Measurements from ENCODE around the gene COLEC12. TPM values are rescaled to one million over a fixed set of nuclear protein-coding genes. Genes with fewer than 3 reads are reported as not detected.

Gene COLEC12
- polyA plus RNA-seq, 4 donors, result 0.22 to 5.4 (median 2.0) TPM

DNA sequence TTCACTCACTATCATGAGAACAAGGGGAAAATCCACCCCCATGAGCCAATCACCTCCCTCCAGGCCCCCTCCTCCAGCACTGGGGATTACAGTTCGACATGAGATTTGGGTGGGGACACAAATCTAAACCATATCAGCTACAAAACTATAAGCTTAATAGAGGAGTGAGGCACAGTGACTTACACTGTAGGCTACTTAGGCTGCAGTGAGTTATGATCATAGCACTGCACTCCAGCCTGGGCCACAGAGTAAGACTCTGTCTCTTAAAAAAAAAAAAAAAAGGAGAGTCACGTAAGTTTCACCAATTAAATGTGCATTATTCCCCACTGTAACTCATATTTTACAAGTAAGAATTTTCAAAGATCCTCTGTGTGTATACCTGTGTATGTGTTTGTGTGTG is 26.2 kb upstream of the COLEC12 start:
- 50 to 81% (median 57%) methylated on average over 2 of the region's 2 CpGs for WGBS, 3 donors
- Histone ChIP-seq H3K4me3 (ENCODE audit: low read depth in 1 of 3, low read length in 3 of 3) (no peak overlapping the region), H3K4me1 (ENCODE audit: control insufficient read depth in 3 of 3, insufficient read depth in 2 of 3, low read depth in 1 of 3, low read length in 2 of 3) (peaks cover 0 to 8% (median 0%) of the 10 kb centered on the region in 3 donors), H3K36me3 (ENCODE audit: control insufficient read depth in 3 of 3, insufficient read depth in 2 of 3, low read depth in 1 of 3, low read length in 3 of 3) (no peaks in the 10 kb centered on the region), H3K27me3 (ENCODE audit: control insufficient read depth in 3 of 3, insufficient read depth in 3 of 3, low read length in 3 of 3) (no peaks in the 10 kb centered on the region), H3K27ac (ENCODE audit: low read depth in 1 of 3, low read length in 2 of 3) (no peak overlapping the region), H3K9me3 (ENCODE audit: control insufficient read depth in 2 of 2, insufficient read depth in 1 of 2, low read depth in 1 of 2, low read length in 1 of 2) (no peaks in the 10 kb centered on the region)
- FAIRE-seq (no peak), DNase-seq (no peak)

GRCh38 chr18:525036-525797 is 24.7 kb upstream of the COLEC12 start:
- H3K4me3 ChIP-seq (ENCODE audit: low read depth in 1 of 3, low read length in 3 of 3), result no peak overlapping the region
- H3K27ac ChIP-seq (ENCODE audit: low read depth in 1 of 3, low read length in 2 of 3), result no peak overlapping the region
- DNase-seq (no peak), FAIRE-seq (no peak)
- no peaks in the 10 kb centered on the region for H3K36me3 ChIP-seq (ENCODE audit: control insufficient read depth in 3 of 3, insufficient read depth in 2 of 3, low read depth in 1 of 3, low read length in 3 of 3)
- WGBS, 3 donors, result 65 to 74% (median 65%) methylated on average over 6 of the region's 6 CpGs
- H3K27me3 ChIP-seq (ENCODE audit: control insufficient read depth in 3 of 3, insufficient read depth in 3 of 3, low read length in 3 of 3), result no peaks in the 10 kb centered on the region
- no peaks in the 10 kb centered on the region for H3K9me3 ChIP-seq (ENCODE audit: control insufficient read depth in 2 of 2, insufficient read depth in 1 of 2, low read depth in 1 of 2, low read length in 1 of 2)
- H3K4me1 ChIP-seq (ENCODE audit: control insufficient read depth in 3 of 3, insufficient read depth in 2 of 3, low read depth in 1 of 3, low read length in 2 of 3), result peaks cover 0 to 8% (median 0%) of the 10 kb centered on the region in 3 donors

- Histone ChIP-seq H3K9me3 (ENCODE audit: control insufficient read depth in 2 of 2, insufficient read depth in 1 of 2, low read depth in 1 of 2, low read length in 1 of 2) (no peaks in the 10 kb centered on the region), H3K4me3 (ENCODE audit: low read depth in 1 of 3, low read length in 3 of 3) (no peak overlapping the region), H3K27me3 (ENCODE audit: control insufficient read depth in 3 of 3, insufficient read depth in 3 of 3, low read length in 3 of 3) (no peaks in the 10 kb centered on the region), H3K27ac (ENCODE audit: low read depth in 1 of 3, low read length in 2 of 3) (no peak overlapping the region), H3K36me3 (ENCODE audit: control insufficient read depth in 3 of 3, insufficient read depth in 2 of 3, low read depth in 1 of 3, low read length in 3 of 3) (no peaks in the 10 kb centered on the region), H3K4me1 (ENCODE audit: control insufficient read depth in 3 of 3, insufficient read depth in 2 of 3, low read depth in 1 of 3, low read length in 2 of 3) (peaks cover 0 to 8% (median 0%) of the 10 kb centered on the region in 3 donors)
- peak in 1 of 2 donors; percentile 8 for DNase-seq
- FAIRE-seq, result no peak
Measured at GRCh38 chr18:524466-524865, 24.0 kb upstream of the COLEC12 start.

GRCh38 chr18:523561-523960 is 23.1 kb upstream of the COLEC12 start:
- FAIRE-seq (no peak), DNase-seq (no peak)
- 51 to 61% (median 55%) methylated on average over 4 of the region's 4 CpGs for WGBS, 3 donors
- Histone ChIP-seq H3K4me1 (ENCODE audit: control insufficient read depth in 3 of 3, insufficient read depth in 2 of 3, low read depth in 1 of 3, low read length in 2 of 3) (peaks cover 0 to 8% (median 0%) of the 10 kb centered on the region in 3 donors), H3K9me3 (ENCODE audit: control insufficient read depth in 2 of 2, insufficient read depth in 1 of 2, low read depth in 1 of 2, low read length in 1 of 2) (no peaks in the 10 kb centered on the region), H3K27ac (ENCODE audit: low read depth in 1 of 3, low read length in 2 of 3) (no peak overlapping the region), H3K4me3 (ENCODE audit: low read depth in 1 of 3, low read length in 3 of 3) (no peak overlapping the region), H3K27me3 (ENCODE audit: control insufficient read depth in 3 of 3, insufficient read depth in 3 of 3, low read length in 3 of 3) (no peaks in the 10 kb centered on the region), H3K36me3 (ENCODE audit: control insufficient read depth in 3 of 3, insufficient read depth in 2 of 3, low read depth in 1 of 3, low read length in 3 of 3) (no peaks in the 10 kb centered on the region)

DNA sequence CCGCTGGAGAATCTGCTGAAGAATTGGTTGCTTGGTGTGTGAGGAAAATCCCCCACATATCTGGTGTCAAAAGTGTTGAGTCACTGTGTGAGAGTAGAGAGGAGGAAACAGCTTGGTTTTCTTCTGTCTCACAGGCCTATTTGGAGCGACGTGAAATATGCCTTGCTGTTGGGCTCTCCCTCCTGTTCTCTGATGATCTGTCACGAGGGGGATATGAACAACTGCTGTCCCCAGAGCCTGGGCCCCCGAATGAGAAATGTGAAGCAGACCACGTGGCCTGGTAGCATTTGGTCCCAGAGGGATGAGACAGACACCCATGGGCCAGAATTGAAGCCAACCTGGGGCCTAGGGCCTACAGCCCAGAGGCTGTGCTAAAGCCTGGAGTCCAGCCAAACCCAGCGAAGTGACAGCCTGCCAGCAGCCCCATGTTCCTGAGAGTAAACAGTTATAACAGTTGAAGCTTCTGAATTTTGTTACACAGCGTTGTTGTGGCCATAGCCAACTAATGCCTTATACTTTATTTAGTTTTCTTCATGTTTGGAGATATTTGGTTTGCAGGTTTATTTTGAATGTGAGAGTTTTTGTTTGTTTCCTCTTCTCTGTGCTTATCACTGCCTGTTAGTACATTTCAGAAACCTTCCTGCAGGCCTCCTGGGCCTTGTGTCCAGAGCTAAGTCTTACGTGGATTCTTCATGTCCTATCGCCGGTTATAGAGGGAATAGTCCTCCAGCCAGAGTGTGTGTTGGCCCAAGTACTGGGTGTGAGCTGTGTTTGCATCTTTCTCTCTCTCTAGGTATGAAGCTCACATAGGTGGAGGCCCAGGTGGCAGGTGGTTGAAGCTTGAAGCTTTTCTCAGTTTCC is 18.7 kb upstream of the COLEC12 start:
- Histone ChIP-seq H3K36me3 (ENCODE audit: control insufficient read depth in 3 of 3, insufficient read depth in 2 of 3, low read depth in 1 of 3, low read length in 3 of 3) (no peaks in the 10 kb centered on the region), H3K4me1 (ENCODE audit: control insufficient read depth in 3 of 3, insufficient read depth in 2 of 3, low read depth in 1 of 3, low read length in 2 of 3) (no peaks in the 10 kb centered on the region), H3K27me3 (ENCODE audit: control insufficient read depth in 3 of 3, insufficient read depth in 3 of 3, low read length in 3 of 3) (no peaks in the 10 kb centered on the region), H3K4me3 (ENCODE audit: low read depth in 1 of 3, low read length in 3 of 3) (no peak overlapping the region), H3K27ac (ENCODE audit: low read depth in 1 of 3, low read length in 2 of 3) (no peak overlapping the region), H3K9me3 (ENCODE audit: control insufficient read depth in 2 of 2, insufficient read depth in 1 of 2, low read depth in 1 of 2, low read length in 1 of 2) (peaks cover 0 to 2% of the 10 kb centered on the region in 2 donors)
- 56 to 66% (median 63%) methylated on average over 11 of the region's 11 CpGs for WGBS, 3 donors
- FAIRE-seq (no peak), DNase-seq (no peak)

DNA sequence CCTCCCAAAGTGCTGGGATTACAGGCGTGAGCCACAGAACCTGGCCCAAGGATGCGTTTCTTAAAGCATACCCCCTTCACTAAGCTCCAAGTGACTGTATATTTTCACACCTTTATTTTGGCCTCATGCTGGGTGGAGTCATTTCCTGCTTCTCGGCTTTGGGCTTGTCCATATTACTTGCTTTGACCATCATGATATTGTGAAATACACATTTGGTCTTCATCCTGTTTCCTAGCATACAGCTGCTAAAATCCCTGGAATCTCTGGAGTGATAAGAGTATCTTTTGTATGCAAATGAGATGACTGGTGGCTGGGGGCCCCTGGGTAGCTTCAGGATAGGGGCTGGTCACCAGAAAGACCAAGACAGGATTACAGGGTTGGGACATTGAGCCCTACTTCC is 17.6 kb upstream of the COLEC12 start:
- H3K4me1 ChIP-seq (ENCODE audit: control insufficient read depth in 3 of 3, insufficient read depth in 2 of 3, low read depth in 1 of 3, low read length in 2 of 3), result no peaks in the 10 kb centered on the region
- WGBS, 3 donors, result 79 to 94% (median 84%) methylated on average over 3 of the region's 3 CpGs
- no peak overlapping the region for H3K27ac ChIP-seq (ENCODE audit: low read depth in 1 of 3, low read length in 2 of 3)

GRCh38 chr18:515838-516237 is 15.3 kb upstream of the COLEC12 start:
- no peak for DNase-seq
- H3K9me3 ChIP-seq (ENCODE audit: control insufficient read depth in 2 of 2, insufficient read depth in 1 of 2, low read depth in 1 of 2, low read length in 1 of 2), result peaks cover 0 to 5% of the 10 kb centered on the region in 2 donors
- H3K27ac ChIP-seq (ENCODE audit: low read depth in 1 of 3, low read length in 2 of 3), result no peak overlapping the region
- no peak overlapping the region for H3K4me3 ChIP-seq (ENCODE audit: low read depth in 1 of 3, low read length in 3 of 3)
- no peaks in the 10 kb centered on the region for H3K27me3 ChIP-seq (ENCODE audit: control insufficient read depth in 3 of 3, insufficient read depth in 3 of 3, low read length in 3 of 3)
- WGBS, 3 donors, result 50 to 57% (median 51%) methylated on average over 4 of the region's 4 CpGs
- FAIRE-seq, result no peak
- no peaks in the 10 kb centered on the region for H3K4me1 ChIP-seq (ENCODE audit: control insufficient read depth in 3 of 3, insufficient read depth in 2 of 3, low read depth in 1 of 3, low read length in 2 of 3)
- no peaks in the 10 kb centered on the region for H3K36me3 ChIP-seq (ENCODE audit: control insufficient read depth in 3 of 3, insufficient read depth in 2 of 3, low read depth in 1 of 3, low read length in 3 of 3)

More for the DNA sequence above, 17.6 kb upstream of the COLEC12 start:
- DNase-seq (no peak), FAIRE-seq (no peak)
- Histone ChIP-seq H3K36me3 (ENCODE audit: control insufficient read depth in 3 of 3, insufficient read depth in 2 of 3, low read depth in 1 of 3, low read length in 3 of 3) (no peaks in the 10 kb centered on the region), H3K4me3 (ENCODE audit: low read depth in 1 of 3, low read length in 3 of 3) (no peak overlapping the region), H3K27me3 (ENCODE audit: control insufficient read depth in 3 of 3, insufficient read depth in 3 of 3, low read length in 3 of 3) (no peaks in the 10 kb centered on the region), H3K9me3 (ENCODE audit: control insufficient read depth in 2 of 2, insufficient read depth in 1 of 2, low read depth in 1 of 2, low read length in 1 of 2) (peaks cover 0 to 5% of the 10 kb centered on the region in 2 donors)

GRCh38 chr18:515156-515815 is 14.8 kb upstream of the COLEC12 start:
- no peak for FAIRE-seq
- DNase-seq, result no peak
- H3K4me3 ChIP-seq (ENCODE audit: low read depth in 1 of 3, low read length in 3 of 3), result no peak overlapping the region
- H3K4me1 ChIP-seq (ENCODE audit: control insufficient read depth in 3 of 3, insufficient read depth in 2 of 3, low read depth in 1 of 3, low read length in 2 of 3), result no peaks in the 10 kb centered on the region
- peaks cover 0 to 5% of the 10 kb centered on the region in 2 donors for H3K9me3 ChIP-seq (ENCODE audit: control insufficient read depth in 2 of 2, insufficient read depth in 1 of 2, low read depth in 1 of 2, low read length in 1 of 2)
- no peaks in the 10 kb centered on the region for H3K27me3 ChIP-seq (ENCODE audit: control insufficient read depth in 3 of 3, insufficient read depth in 3 of 3, low read length in 3 of 3)
- WGBS, 3 donors, result 89 to 92% (median 91%) methylated on average over 33 to 44 of the region's 44 CpGs
- no peaks in the 10 kb centered on the region for H3K36me3 ChIP-seq (ENCODE audit: control insufficient read depth in 3 of 3, insufficient read depth in 2 of 3, low read depth in 1 of 3, low read length in 3 of 3)
- H3K27ac ChIP-seq (ENCODE audit: low read depth in 1 of 3, low read length in 2 of 3), result no peak overlapping the region

Data from small intestine (tissue), 7 donors.